HEK293T (cell line): Measurements from ENCODE around the gene SBF1.

ENCODE experiments used
- CTCF ChIA-PET: fragments of 350-600 bp; formaldehyde crosslinking; extraction: SDS; loops from one replicate; lab custom pipeline; 2021; ENCODE audit warnings: antibody characterized with exemption, inconsistent platforms; lab: Yijun Ruan, JAX
- POLR2A ChIA-PET: fragments of 350-600 bp; formaldehyde crosslinking; extraction: SDS; loops from one replicate; lab custom pipeline; 2020; ENCODE audit warnings: antibody characterized with exemption, inconsistent platforms; lab: Yijun Ruan, JAX
- DNase-seq: peaks from one replicate; pipeline ENCODE4 v3.0.0; 2012; ENCODE audit warnings: mixed read lengths; ENCODE audit errors: extremely low spot score
- ARNT ChIP-seq: fragments of 450-650 bp; IDR thresholded peaks from 2 replicates; pipeline ENCODE4 v1.6.1; 2017; ENCODE audit warnings: mild to moderate bottlenecking
- BHLHE40 ChIP-seq: fragments of 450-650 bp; IDR thresholded peaks from 2 replicates; pipeline ENCODE4 v1.6.1; 2016; ENCODE audit warnings: mild to moderate bottlenecking, moderate library complexity, borderline replicate concordance
- CTBP1 ChIP-seq: fragments of 450-650 bp; IDR thresholded peaks from 2 replicates; pipeline ENCODE4 v1.6.1; 2016; ENCODE audit warnings: borderline replicate concordance
- ELF4 ChIP-seq: fragments of 450-650 bp; IDR thresholded peaks from 2 replicates; pipeline ENCODE4 v1.6.1; 2017; ENCODE audit warnings: antibody characterized with exemption
- FOXA1 ChIP-seq: fragments of 450-650 bp; IDR thresholded peaks from 2 replicates; pipeline ENCODE4 v1.6.1; 2016; ENCODE audit warnings: mild to moderate bottlenecking
- FOXK2 ChIP-seq: fragments of 450-650 bp; IDR thresholded peaks from 2 replicates; pipeline ENCODE4 v1.6.1; 2016; ENCODE audit warnings: mild to moderate bottlenecking
- FOXM1 ChIP-seq: fragments of 450-650 bp; IDR thresholded peaks from 2 replicates; pipeline ENCODE4 v1.6.1; 2017; ENCODE audit warnings: mild to moderate bottlenecking, borderline replicate concordance
- HDGF ChIP-seq: fragments of 450-650 bp; IDR thresholded peaks from 2 replicates; pipeline ENCODE4 v1.6.1; 2017; ENCODE audit warnings: antibody characterized with exemption, borderline replicate concordance
- L3MBTL2 ChIP-seq: fragments of 450-650 bp; conservative IDR thresholded peaks from 2 replicates; pipeline ENCODE4 v1.6.1; 2016; ENCODE audit warnings: mild to moderate bottlenecking
- LEF1 ChIP-seq: fragments of 450-650 bp; IDR thresholded peaks from 2 replicates; pipeline ENCODE4 v1.6.1; 2017; ENCODE audit warnings: mild to moderate bottlenecking, borderline replicate concordance
- NFRKB ChIP-seq: fragments of 450-650 bp; IDR thresholded peaks from 2 replicates; pipeline ENCODE4 v1.6.1; 2016; ENCODE audit warnings: mild to moderate bottlenecking, moderate library complexity
- PKNOX1 ChIP-seq: fragments of 450-650 bp; IDR thresholded peaks from 2 replicates; pipeline ENCODE4 v1.6.1; 2016
- SP1 ChIP-seq: fragments of 450-650 bp; IDR thresholded peaks from 2 replicates; pipeline ENCODE4 v1.6.1; 2017
- SUZ12 ChIP-seq: fragments of 450-650 bp; IDR thresholded peaks from 2 replicates; pipeline ENCODE4 v1.6.1; 2016; ENCODE audit warnings: mild to moderate bottlenecking
- TARDBP ChIP-seq: fragments of 450-650 bp; IDR thresholded peaks from 2 replicates; pipeline ENCODE4 v1.6.1; 2016
- ZNF384 ChIP-seq: fragments of 450-650 bp; IDR thresholded peaks from 2 replicates; pipeline ENCODE4 v1.6.1; 2016

The SBF1 gene

GRCh38 chr22:50437511-50438304 lies 37.1 kb downstream of the SBF1 start:
- CTCF ChIA-PET, result no interaction called here
- no peak for DNase-seq

GRCh38 chr22:50436841-50437341 lies 37.9 kb downstream of the SBF1 start:
- TF ChIP-seq BHLHE40 (no peak), NFRKB (no peak), ARNT (no peak), ZNF384 (no peak), FOXK2 (no peak), LEF1 (no peak), L3MBTL2 (no peak), CTBP1 (no peak), SP1 (no peak), FOXM1 (no peak), SUZ12 (no peak), ELF4 (no peak), PKNOX1 (no peak), HDGF (no peak), FOXA1 (no peak), TARDBP (no peak)
- ChIA-PET CTCF (no interaction called here), POLR2A (interaction anchor here (1.5 kb wide), 1 partner anchor 89 kb away, joined by 4 read pairs; no protein-coding TSS in a partner anchor)
- DNase-seq, result no peak

More at GRCh38 chr22:50437511-50438304, 37.1 kb downstream of the SBF1 start:
- POLR2A ChIA-PET, result no interaction called here
- TF ChIP-seq FOXM1, result no peak
- TF ChIP-seq CTBP1, result no peak
- no peak for TF ChIP-seq NFRKB
- no peak for TF ChIP-seq SUZ12
- TF ChIP-seq SP1, result no peak
- no peak for TF ChIP-seq FOXK2
- TF ChIP-seq FOXA1, result no peak
- no peak for TF ChIP-seq ZNF384
- TF ChIP-seq LEF1, result no peak
- TF ChIP-seq ELF4, result no peak
- no peak for TF ChIP-seq PKNOX1
- no peak for TF ChIP-seq ARNT
- TF ChIP-seq L3MBTL2, result no peak
- TF ChIP-seq HDGF, result no peak
- no peak for TF ChIP-seq TARDBP
- no peak for TF ChIP-seq BHLHE40

GRCh38 chr22:50436015-50436830 lies 38.6 kb downstream of the SBF1 start:
- ChIA-PET POLR2A (interaction anchor here (0.7 to 1.5 kb wide), 3 partner anchors 9 to 90 kb away, joined by 3 to 7 read pairs (median 4); partner anchors contain the start of gene LMF2), CTCF (no interaction called here)
- DNase-seq, result no peak
- TF ChIP-seq L3MBTL2, result no peak
- TF ChIP-seq PKNOX1, result no peak
- TF ChIP-seq SUZ12, result no peak
- no peak for TF ChIP-seq FOXK2
- TF ChIP-seq HDGF, result no peak

- ChIA-PET CTCF (no interaction called here), POLR2A (interaction anchor here (0.7 to 1.5 kb wide), 3 partner anchors 9 to 90 kb away, joined by 3 to 7 read pairs (median 4); partner anchors contain the start of gene LMF2)
- DNase-seq, result no peak
- TF ChIP-seq ELF4 (no peak), NFRKB (no peak), FOXK2 (no peak), ZNF384 (no peak), FOXA1 (no peak), ARNT (no peak), SUZ12 (no peak), CTBP1 (no peak), BHLHE40 (no peak), PKNOX1 (no peak), TARDBP (no peak), HDGF (no peak), LEF1 (no peak), FOXM1 (no peak)
Observed at GRCh38 chr22:50435291-50436014, 39.4 kb downstream of the SBF1 start.
